Aorta (tissue), 5 donors: ENCODE measurements around the gene PAX9. TPM values are rescaled to one million over a fixed set of nuclear protein-coding genes. Genes with fewer than 3 reads are reported as not detected.
"Not testable (repeated sequence)": the region's sequence is repeated elsewhere in the genome, so short reads cannot be mapped to it uniquely, and the experiment has no call there.

Experiments used
- ATAC-seq: fragments of 200-7000 bp; cut with Tn5 transposase; one replicate; pipeline ENCODE4 v1.9.1; 2022; ENCODE audit warnings: moderate library complexity; ENCODE audit not compliant: low FRiP score
- DNase-seq, 2 donors: peaks; one replicate each; pipeline ENCODE4 v3.0.0-alpha.2; 2020
- H3K27ac ChIP-seq, 2 donors: one replicate each; pipeline ENCODE4 v1.5.1; 2013; ENCODE audit warnings: low read length in 2 of 2, mild to moderate bottlenecking in 2 of 2, moderate library complexity in 2 of 2, control low read depth in 1 of 2, inconsistent platforms in 1 of 2, low read depth in 1 of 2
- H3K27me3 ChIP-seq, 2 donors: one replicate each; pipeline ENCODE4 v1.6.1; 2013; ENCODE audit warnings: control low read depth in 1 of 2, low read length in 1 of 2, mild to moderate bottlenecking in 1 of 2, moderate library complexity in 1 of 2; ENCODE audit not compliant: insufficient read depth in 2 of 2, control insufficient read depth in 1 of 2
- H3K36me3 ChIP-seq, 2 donors: one replicate each; pipeline ENCODE4 v1.6.1; 2013; ENCODE audit warnings: control low read depth in 1 of 2, low read length in 1 of 2, mild to moderate bottlenecking in 1 of 2; ENCODE audit not compliant: insufficient read depth in 2 of 2, control insufficient read depth in 1 of 2
- H3K4me1 ChIP-seq, 2 donors: one replicate each; pipeline ENCODE4 v1.6.1; 2013; ENCODE audit warnings: low read length in 2 of 2, control low read depth in 1 of 2, mild to moderate bottlenecking in 1 of 2, moderate library complexity in 1 of 2; ENCODE audit not compliant: insufficient read depth in 2 of 2, control insufficient read depth in 1 of 2
- H3K4me3 ChIP-seq, 2 donors: one replicate each; pipeline ENCODE4 v1.5.1; 2013; ENCODE audit warnings: low read length in 2 of 2, control low read depth in 1 of 2, mild to moderate bottlenecking in 1 of 2
- H3K9me3 ChIP-seq: one replicate; pipeline ENCODE4 v1.6.1; 2013; ENCODE audit warnings: mild to moderate bottlenecking, low read length; ENCODE audit not compliant: control insufficient read depth
- WGBS, 2 donors: extraction: QIAGEN DNeasy Blood & Tissue Kit; methylation state at CpG; one replicate each; pipeline ENCODE4 v1.1.7; 2013; 5-methylcytosine and 5-hydroxymethylcytosine counted together
- intact Hi-C, 2 donors: fragments of 100-400 bp; cut with DNase I; formaldehyde crosslinking; loops; one replicate each; pipeline versions ENCODE4 v1.14.2 to v1.15.0; 2022
- polyA plus RNA-seq, 2 donors: library from polyadenylated mRNA; stranded (reverse); fragments of 200-250 nt; gene quantifications; one replicate each; pipeline ENCODE4 v1.2.3, GENCODE V29; 2013
- total RNA-seq, 2 donors: library from RNA; stranded (reverse); fragmentation: NEBNext Ultra II Directional; extraction: Animal tissue kit (Norgen Biotek cat#: 25700); gene quantifications; one replicate each; pipeline ENCODE4 v1.2.1, GENCODE V29; 2021
- donor health status: healthy with polysubstance abuse.
- donor health status: Bipolar disorder and iron deficiency.
- donor health status: DM: no; HTN: no; CAD: no.
- donor health status: DM: no; HTN: no; CAD: no.
- donor health status: DM: yes; HTN: yes; CAD: no.

PAX9 gene
- total and polyA plus RNA-seq, 4 donors: 0.28 to 3.4 (median 0.49) TPM

GRCh38 chr14:36676236-36676635, 14.6 kb downstream of the PAX9 start:
- 39 to 40% methylated on average over 10 of the region's 10 CpGs for WGBS, 2 donors
- no peak overlapping the region for H3K4me3 ChIP-seq
- H3K27ac ChIP-seq: no peak overlapping the region
- intact Hi-C loops: no loop called here
- no peaks in the 10 kb centered on the region for H3K27me3 ChIP-seq
- ATAC-seq: no peak
- H3K4me1 ChIP-seq: no peaks in the 10 kb centered on the region
- no peaks in the 10 kb centered on the region for H3K36me3 ChIP-seq
- no peak for DNase-seq
- H3K9me3 ChIP-seq: no peaks in the 10 kb centered on the region

GRCh38 chr14:36682338-36682737, 20.7 kb downstream of the PAX9 start:
- Histone ChIP-seq H3K27ac (no peak overlapping the region), H3K4me3 (no peak overlapping the region), H3K4me1 (no peaks in the 10 kb centered on the region), H3K36me3 (no peaks in the 10 kb centered on the region), H3K27me3 (no peaks in the 10 kb centered on the region), H3K9me3 (no peaks in the 10 kb centered on the region)
- no peak for DNase-seq
- intact Hi-C loops: no loop called here
- 87 to 93% methylated on average over 4 of the region's 4 CpGs for WGBS, 2 donors
- ATAC-seq: no peak

GRCh38 chr14:36683083-36683724, 21.5 kb downstream of the PAX9 start:
- Histone ChIP-seq H3K27me3 (no peaks in the 10 kb centered on the region), H3K27ac (no peak overlapping the region), H3K9me3 (peaks cover under 1% of the 10 kb centered on the region), H3K36me3 (no peaks in the 10 kb centered on the region), H3K4me3 (no peak overlapping the region), H3K4me1 (no peaks in the 10 kb centered on the region)
- ATAC-seq (no peak), DNase-seq (no peak)
- 21 to 28% methylated on average over 9 of the region's 9 CpGs for WGBS, 2 donors
- intact Hi-C loops: no loop called here

- Histone ChIP-seq H3K4me1 (no peaks in the 10 kb centered on the region), H3K36me3 (no peaks in the 10 kb centered on the region), H3K4me3 (no peak overlapping the region), H3K27ac (no peak overlapping the region), H3K9me3 (peaks cover 3% of the 10 kb centered on the region), H3K27me3 (no peaks in the 10 kb centered on the region)
- DNase-seq: no peak
- intact Hi-C loops: no loop called here
- ATAC-seq: no peak
- 71 to 84% methylated on average over 3 of the region's 3 CpGs for WGBS, 2 donors
Measured at GRCh38 chr14:36684946-36685345, 23.3 kb downstream of the PAX9 start.

GRCh38 chr14:36690311-36691040, 28.8 kb downstream of the PAX9 start:
- intact Hi-C loops: no loop called here
- DNase-seq (no peak), ATAC-seq (no peak)
- Histone ChIP-seq H3K4me1 (no peaks in the 10 kb centered on the region), H3K27me3 (no peaks in the 10 kb centered on the region), H3K9me3 (peaks cover 3% of the 10 kb centered on the region), H3K4me3 (no peak overlapping the region), H3K27ac (no peak overlapping the region), H3K36me3 (no peaks in the 10 kb centered on the region)
- 15 to 21% methylated on average over 1 of the region's 1 CpG for WGBS, 2 donors

- WGBS, 2 donors: 68 to 69% methylated on average over 7 of the region's 7 CpGs
- H3K27me3 ChIP-seq, intact Hi-C loops, ATAC-seq, H3K9me3 ChIP-seq, DNase-seq, H3K27ac ChIP-seq, H3K4me3 ChIP-seq, H3K4me1 ChIP-seq, H3K36me3 ChIP-seq: not testable (repeated sequence)
Measured at GRCh38 chr14:36699420-36699819, 37.8 kb downstream of the PAX9 start.

- DNase-seq: no peak
Measured at GRCh38 chr14:36700651-36701050, 39.0 kb downstream of the PAX9 start.

GRCh38 chr14:36701132-36701531, 39.5 kb downstream of the PAX9 start:
- Histone ChIP-seq H3K9me3 (no peaks in the 10 kb centered on the region), H3K4me3 (no peak overlapping the region), H3K36me3 (no peaks in the 10 kb centered on the region), H3K27ac (no peak overlapping the region), H3K27me3 (no peaks in the 10 kb centered on the region), H3K4me1 (no peaks in the 10 kb centered on the region)
- DNase-seq (no peak), ATAC-seq (no peak)
- intact Hi-C loops: no loop called here
- WGBS, 2 donors: 11 to 13% methylated on average over 1 of the region's 1 CpG

More at GRCh38 chr14:36700651-36701050, 39.0 kb downstream of the PAX9 start:
- Histone ChIP-seq H3K9me3 (no peaks in the 10 kb centered on the region), H3K4me1 (no peaks in the 10 kb centered on the region), H3K27ac (no peak overlapping the region), H3K36me3 (no peaks in the 10 kb centered on the region), H3K27me3 (no peaks in the 10 kb centered on the region), H3K4me3 (no peak overlapping the region)
- intact Hi-C loops: no loop called here
- 93 to 94% methylated on average over 1 of the region's 1 CpG for WGBS, 2 donors
- no peak for ATAC-seq

GRCh38 chr14:36702474-36702873, 40.8 kb downstream of the PAX9 start:
- Histone ChIP-seq H3K27ac (no peak overlapping the region), H3K9me3 (no peaks in the 10 kb centered on the region), H3K4me3 (no peak overlapping the region), H3K4me1 (no peaks in the 10 kb centered on the region), H3K27me3 (no peaks in the 10 kb centered on the region), H3K36me3 (no peaks in the 10 kb centered on the region)
- ATAC-seq (no peak), DNase-seq (no peak)
- WGBS, 2 donors: 70 to 79% methylated on average over 2 of the region's 2 CpGs
- intact Hi-C loops: no loop called here
